ENCODE results near the gene MAP3K13. TPM values are rescaled to one million over a fixed set of nuclear protein-coding genes. Genes with fewer than 3 reads are reported as not detected.

The MAP3K13 gene
- total RNA-seq, 1 experiment from 2014 or later: 9.1 TPM

- TF ChIP-seq ZNF121 (CRISPR knock-in tag; IDR thresholded peaks at IDR 0.05) (no peak), ATF2 (CRISPR knock-in tag; IDR thresholded peaks at IDR 0.05; ENCODE audit: borderline replicate concordance, low read depth) (no peak), TCF7 (CRISPR knock-in tag; IDR thresholded peaks at IDR 0.05; ENCODE audit: low read depth) (no peak), CREB1 (CRISPR knock-in tag; IDR thresholded peaks at IDR 0.05) (no peak), NR1H2 (CRISPR knock-in tag; IDR thresholded peaks at IDR 0.05) (no peak), GABPB1 (CRISPR knock-in tag; IDR thresholded peaks at IDR 0.05) (no peak)
These were observed 125.5 kb downstream of the MAP3K13 start (continued) for GRCh38 chr3:185488465-185488864.

- ATAC-seq (no peak), DNase-seq (ENCODE audit: low spot score) (no peak)
- POLR2A ChIA-PET: no interaction called here
- TF ChIP-seq CDX4 (CRISPR knock-in tag; IDR thresholded peaks at IDR 0.05; ENCODE audit: borderline replicate concordance): no peak
- TF ChIP-seq SMAD3 (CRISPR knock-in tag; IDR thresholded peaks at IDR 0.05; ENCODE audit: borderline replicate concordance): no peak
- TF ChIP-seq ZNF219 (CRISPR knock-in tag; IDR thresholded peaks at IDR 0.05; ENCODE audit: borderline replicate concordance): no peak
- no peak for TF ChIP-seq ZNF232 (CRISPR knock-in tag; IDR thresholded peaks at IDR 0.05)
- TF ChIP-seq HMGXB4 (CRISPR knock-in tag; IDR thresholded peaks at IDR 0.05): no peak
- TF ChIP-seq GABPB1 (CRISPR knock-in tag; IDR thresholded peaks at IDR 0.05): no peak
- TF ChIP-seq ZSCAN18 (CRISPR knock-in tag; IDR thresholded peaks at IDR 0.05): no peak
- no peak for TF ChIP-seq ZBTB21 (CRISPR knock-in tag; IDR thresholded peaks at IDR 0.05; ENCODE audit: borderline replicate concordance)
- TF ChIP-seq ZBTB43 (CRISPR knock-in tag; IDR thresholded peaks at IDR 0.05): no peak
- TF ChIP-seq TCF7 (CRISPR knock-in tag; IDR thresholded peaks at IDR 0.05; ENCODE audit: low read depth): no peak
- no peak for TF ChIP-seq RELA (CRISPR knock-in tag; IDR thresholded peaks at IDR 0.05; ENCODE audit: borderline replicate concordance)
- TF ChIP-seq ZNF317 (CRISPR knock-in tag; IDR thresholded peaks at IDR 0.05; ENCODE audit: borderline replicate concordance, low read depth): no peak
- no peak for TF ChIP-seq ZNF138 (CRISPR knock-in tag; conservative IDR thresholded peaks at IDR 0.05)
- TF ChIP-seq ERG (CRISPR knock-in tag; IDR thresholded peaks at IDR 0.05): no peak
- TF ChIP-seq ZNF121 (CRISPR knock-in tag; IDR thresholded peaks at IDR 0.05): no peak
- no peak for TF ChIP-seq KAT7 (CRISPR knock-in tag; IDR thresholded peaks at IDR 0.05; ENCODE audit: borderline replicate concordance)
- TF ChIP-seq CREB1 (CRISPR knock-in tag; IDR thresholded peaks at IDR 0.05): no peak
- TF ChIP-seq NR3C1 (CRISPR knock-in tag; conservative IDR thresholded peaks at IDR 0.05; ENCODE audit: low read depth): no peak
- no peak for TF ChIP-seq SOX15 (CRISPR knock-in tag; IDR thresholded peaks at IDR 0.05)
- H3K4me1 Mint-ChIP-seq: no peaks in the 10 kb centered on the region
- H3K9me3 Mint-ChIP-seq: no peaks in the 10 kb centered on the region
- CTCF ChIA-PET: interaction anchor here (1.2 kb wide), 1 partner anchor 70 kb away, joined by 6 read pairs; no protein-coding TSS in a partner anchor
- H3K27me3 Mint-ChIP-seq (ENCODE audit: low read depth): no peaks in the 10 kb centered on the region
- H3K27ac Mint-ChIP-seq: no peak overlapping the region
- H3K4me3 Mint-ChIP-seq: no peak overlapping the region
- peaks cover 12% of the 10 kb centered on the region for H3K36me3 Mint-ChIP-seq
These were observed 126.5 kb downstream of the MAP3K13 start for GRCh38 chr3:185489462-185489861.

Data from WTC11 (cell line).